ENCODE measurements around the gene RGS19.

The RGS19 gene

GRCh38 chr20:64065062-64065973, 14.0 kb downstream of the RGS19 start:
- no peaks in the 10 kb centered on the region for H3K9me3 ChIP-seq (ENCODE audit: low read length)
- H3K27me3 ChIP-seq (ENCODE audit: control insufficient read depth in 1 of 2, insufficient read depth in 2 of 2, low read length in 2 of 2), result no peaks in the 10 kb centered on the region
- H3K4me3 ChIP-seq (ENCODE audit: low read depth in 1 of 2, low read length in 2 of 2), result no peak overlapping the region
- H3K36me3 ChIP-seq (ENCODE audit: insufficient read depth, low read length), result peaks cover 4% of the 10 kb centered on the region
- peaks cover 18% of the 10 kb centered on the region for H3K4me1 ChIP-seq (ENCODE audit: insufficient read depth, low read length)
- H3K27ac ChIP-seq (ENCODE audit: low read depth, low read length), result no peak overlapping the region
- no peak overlapping the region for H3K9ac ChIP-seq (ENCODE audit: low read length)

GRCh38 chr20:64064145-64064698, 15.1 kb downstream of the RGS19 start:
- Histone ChIP-seq H3K4me1 (ENCODE audit: insufficient read depth, low read length) (peaks cover 18% of the 10 kb centered on the region), H3K27ac (ENCODE audit: low read depth, low read length) (peak overlapping the region; percentile 84), H3K9ac (ENCODE audit: low read length) (peak overlapping the region; percentile 41), H3K4me3 (ENCODE audit: low read depth in 1 of 2, low read length in 2 of 2) (peak overlapping the region in 1 of 2 donors; percentile 78), H3K27me3 (ENCODE audit: control insufficient read depth in 1 of 2, insufficient read depth in 2 of 2, low read length in 2 of 2) (no peaks in the 10 kb centered on the region), H3K9me3 (ENCODE audit: low read length) (no peaks in the 10 kb centered on the region), H3K36me3 (ENCODE audit: insufficient read depth, low read length) (no peaks in the 10 kb centered on the region)

DNA sequence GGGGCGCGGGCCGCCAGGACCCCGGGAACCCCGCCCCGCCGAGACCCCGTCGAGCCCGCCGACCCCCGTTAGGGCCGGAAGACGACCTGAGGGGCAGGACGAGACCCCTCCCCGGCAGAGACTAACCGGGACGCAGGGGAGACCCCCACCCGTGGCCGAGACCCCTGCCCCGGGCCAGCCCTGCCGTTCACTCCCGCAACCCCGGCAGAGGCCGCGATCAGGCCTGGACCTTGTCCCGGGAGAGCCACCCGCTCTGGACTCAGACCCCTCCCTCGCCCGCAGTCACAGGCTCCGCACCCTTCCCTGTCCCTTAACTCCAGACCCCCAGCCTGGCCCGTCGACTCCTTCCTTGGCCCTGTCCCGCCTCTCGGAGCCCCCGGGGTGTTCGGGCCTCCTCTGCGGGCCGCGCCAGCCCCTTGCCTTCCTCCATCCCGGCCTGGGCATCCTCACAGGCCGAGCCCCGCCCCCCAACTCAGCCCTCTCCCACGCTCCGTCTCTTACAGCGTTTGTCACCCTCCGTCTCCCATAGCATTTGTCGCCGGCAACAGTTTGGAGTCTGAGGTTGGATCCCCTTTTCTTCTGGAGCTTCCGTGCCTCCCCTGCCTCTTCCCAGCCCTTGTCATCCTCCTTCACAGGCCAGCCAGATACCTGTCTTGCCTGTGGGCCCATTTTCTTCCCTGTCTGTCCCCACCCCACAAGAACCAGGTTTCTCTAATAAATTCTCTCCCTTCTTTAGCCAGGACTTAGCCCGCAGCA, 15.8 kb downstream of the RGS19 start:
- Histone ChIP-seq H3K27me3 (ENCODE audit: control insufficient read depth in 1 of 2, insufficient read depth in 2 of 2, low read length in 2 of 2) (no peaks in the 10 kb centered on the region), H3K4me1 (ENCODE audit: insufficient read depth, low read length) (peaks cover 18% of the 10 kb centered on the region), H3K27ac (ENCODE audit: low read depth, low read length) (peak overlapping the region; percentile 84), H3K36me3 (ENCODE audit: insufficient read depth, low read length) (no peaks in the 10 kb centered on the region), H3K4me3 (ENCODE audit: low read depth in 1 of 2, low read length in 2 of 2) (peak overlapping the region; percentile 48 to 78), H3K9ac (ENCODE audit: low read length) (peak overlapping the region; percentile 41), H3K9me3 (ENCODE audit: low read length) (no peaks in the 10 kb centered on the region)

GRCh38 chr20:64062596-64063388, 16.5 kb downstream of the RGS19 start, which contains the start of gene TCEA2:
Gene TCEA2, plus strand, starts transcription at chr20:64063198. Its CDS starts 115 bp downstream, at chr20:64063313.
- Histone ChIP-seq H3K9ac (ENCODE audit: low read length) (peak within 1 kb of the TSS; percentile 41), H3K9me3 (ENCODE audit: low read length) (no peaks in the 10 kb centered on the region), H3K4me1 (ENCODE audit: insufficient read depth, low read length) (peaks cover 18% of the 10 kb centered on the region), H3K4me3 (ENCODE audit: low read depth in 1 of 2, low read length in 2 of 2) (peak within 1 kb of the TSS; percentile 48 to 78), H3K27me3 (ENCODE audit: control insufficient read depth in 1 of 2, insufficient read depth in 2 of 2, low read length in 2 of 2) (peaks cover 0 to 5% of the 10 kb centered on the region in 2 donors), H3K36me3 (ENCODE audit: insufficient read depth, low read length) (no peaks in the 10 kb centered on the region), H3K27ac (ENCODE audit: low read depth, low read length) (peak within 1 kb of the TSS; percentile 84)

GRCh38 chr20:64062276-64062595, 17.1 kb downstream of the RGS19 start:
- Histone ChIP-seq H3K36me3 (ENCODE audit: insufficient read depth, low read length) (no peaks in the 10 kb centered on the region), H3K9me3 (ENCODE audit: low read length) (no peaks in the 10 kb centered on the region), H3K27ac (ENCODE audit: low read depth, low read length) (peak overlapping the region; percentile 84), H3K9ac (ENCODE audit: low read length) (peak overlapping the region; percentile 34), H3K4me1 (ENCODE audit: insufficient read depth, low read length) (peaks cover 18% of the 10 kb centered on the region), H3K27me3 (ENCODE audit: control insufficient read depth in 1 of 2, insufficient read depth in 2 of 2, low read length in 2 of 2) (peaks cover 0 to 8% of the 10 kb centered on the region in 2 donors), H3K4me3 (ENCODE audit: low read depth in 1 of 2, low read length in 2 of 2) (peak overlapping the region; percentile 48 to 78)

DNA sequence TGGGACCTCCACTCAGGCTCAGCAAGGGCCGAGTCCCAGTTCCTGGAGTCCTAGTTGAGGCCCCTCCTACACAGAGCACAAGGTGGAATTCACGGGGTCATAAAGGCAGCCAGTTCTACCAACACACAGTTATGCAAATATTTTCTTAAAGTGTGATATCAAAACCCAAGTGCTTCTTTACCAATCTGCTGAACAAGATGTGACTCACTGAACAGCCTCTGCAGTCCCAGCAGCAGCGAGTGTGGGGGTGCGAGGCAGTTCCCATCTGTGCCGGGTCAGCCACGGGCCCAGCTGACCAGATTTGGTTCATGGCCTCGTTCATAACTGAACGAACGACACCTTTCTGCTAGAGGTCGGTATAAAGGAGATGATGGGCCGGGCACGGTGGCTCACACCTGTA, 20.8 kb downstream of the RGS19 start:
- Histone ChIP-seq H3K27me3 (ENCODE audit: control insufficient read depth in 1 of 2, insufficient read depth in 2 of 2, low read length in 2 of 2) (peaks cover 0 to 35% of the 10 kb centered on the region in 2 donors), H3K9me3 (ENCODE audit: low read length) (no peaks in the 10 kb centered on the region), H3K36me3 (ENCODE audit: insufficient read depth, low read length) (no peaks in the 10 kb centered on the region), H3K9ac (ENCODE audit: low read length) (no peak overlapping the region), H3K4me1 (ENCODE audit: insufficient read depth, low read length) (peaks cover 9% of the 10 kb centered on the region), H3K4me3 (ENCODE audit: low read depth in 1 of 2, low read length in 2 of 2) (no peak overlapping the region), H3K27ac (ENCODE audit: low read depth, low read length) (no peak overlapping the region)

DNA sequence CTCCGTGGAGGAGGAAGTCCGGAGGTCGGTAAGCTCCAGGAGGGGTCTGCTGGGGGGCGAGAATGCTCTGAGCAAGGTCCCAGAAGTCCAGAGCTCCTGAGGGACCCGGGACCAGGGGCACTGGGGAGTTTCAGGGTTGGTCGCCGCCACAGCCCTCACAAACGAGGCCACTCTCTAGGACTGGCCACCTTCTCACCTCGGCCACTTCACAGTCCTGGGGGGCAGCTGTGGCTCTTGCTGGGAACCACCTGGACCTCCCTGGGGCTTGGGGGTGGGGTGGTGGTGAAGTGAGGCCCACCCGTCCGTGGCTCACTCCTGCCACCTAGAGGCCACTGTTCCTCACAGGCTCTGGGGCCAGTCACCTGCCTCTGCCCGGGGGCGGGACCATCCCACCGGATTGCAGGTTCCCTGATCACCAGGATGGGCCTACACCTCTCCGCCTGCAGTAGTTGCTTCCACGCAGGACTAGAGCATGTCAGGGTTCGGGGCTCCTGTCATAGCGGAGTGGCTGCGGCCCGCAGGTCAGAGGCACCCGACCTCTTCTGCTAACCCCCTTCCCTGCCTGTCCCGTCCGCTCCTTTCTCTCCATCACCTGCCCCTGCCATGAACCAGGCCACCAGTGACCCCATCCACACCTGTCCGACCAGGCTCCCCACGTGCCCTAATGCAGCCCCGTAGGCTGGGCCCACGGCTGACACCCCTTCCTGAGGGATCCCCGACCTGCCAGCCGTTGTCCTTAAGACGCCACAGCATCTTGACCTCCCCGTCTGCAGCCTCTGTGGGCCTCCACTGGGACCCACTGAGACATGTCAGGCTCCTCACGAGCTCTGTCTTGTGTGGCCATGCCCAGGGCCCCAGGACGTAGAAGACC, 21.5 kb downstream of the RGS19 start:
- Histone ChIP-seq H3K4me3 (ENCODE audit: low read depth in 1 of 2, low read length in 2 of 2) (no peak overlapping the region), H3K36me3 (ENCODE audit: insufficient read depth, low read length) (no peaks in the 10 kb centered on the region), H3K27me3 (ENCODE audit: control insufficient read depth in 1 of 2, insufficient read depth in 2 of 2, low read length in 2 of 2) (peaks cover 0 to 41% of the 10 kb centered on the region in 2 donors), H3K4me1 (ENCODE audit: insufficient read depth, low read length) (peaks cover 9% of the 10 kb centered on the region), H3K9me3 (ENCODE audit: low read length) (no peaks in the 10 kb centered on the region), H3K9ac (ENCODE audit: low read length) (no peak overlapping the region), H3K27ac (ENCODE audit: low read depth, low read length) (no peak overlapping the region)

GRCh38 chr20:64056889-64057627, 22.3 kb downstream of the RGS19 start:
- Histone ChIP-seq H3K9ac (ENCODE audit: low read length) (no peak overlapping the region), H3K27me3 (ENCODE audit: control insufficient read depth in 1 of 2, insufficient read depth in 2 of 2, low read length in 2 of 2) (peaks cover 0 to 48% of the 10 kb centered on the region in 2 donors), H3K4me1 (ENCODE audit: insufficient read depth, low read length) (peaks cover 2% of the 10 kb centered on the region), H3K27ac (ENCODE audit: low read depth, low read length) (no peak overlapping the region), H3K4me3 (ENCODE audit: low read depth in 1 of 2, low read length in 2 of 2) (no peak overlapping the region), H3K9me3 (ENCODE audit: low read length) (no peaks in the 10 kb centered on the region), H3K36me3 (ENCODE audit: insufficient read depth, low read length) (no peaks in the 10 kb centered on the region)

DNA sequence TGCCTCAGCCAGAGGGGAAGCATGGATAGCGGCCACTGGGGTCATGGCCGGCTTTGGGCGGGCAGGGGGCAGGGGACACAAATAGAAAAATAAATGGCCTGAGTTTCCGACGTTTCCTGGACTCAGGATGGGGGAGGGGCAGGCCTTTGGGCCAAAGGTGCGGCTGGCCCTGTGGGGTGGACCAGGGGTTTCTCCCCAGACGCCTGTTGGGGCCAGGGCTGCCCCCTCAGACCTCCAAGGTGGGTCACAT, 22.8 kb downstream of the RGS19 start:
- H3K4me1 ChIP-seq (ENCODE audit: insufficient read depth, low read length), result no peaks in the 10 kb centered on the region
- H3K9me3 ChIP-seq (ENCODE audit: low read length), result no peaks in the 10 kb centered on the region
- no peaks in the 10 kb centered on the region for H3K36me3 ChIP-seq (ENCODE audit: insufficient read depth, low read length)
- no peak overlapping the region for H3K4me3 ChIP-seq (ENCODE audit: low read depth in 1 of 2, low read length in 2 of 2)
- H3K9ac ChIP-seq (ENCODE audit: low read length), result no peak overlapping the region
- H3K27me3 ChIP-seq (ENCODE audit: control insufficient read depth in 1 of 2, insufficient read depth in 2 of 2, low read length in 2 of 2), result peaks cover 0 to 50% of the 10 kb centered on the region in 2 donors
- no peak overlapping the region for H3K27ac ChIP-seq (ENCODE audit: low read depth, low read length)

All from muscle layer of colon (tissue), 2 donors.